Pancreas (tissue), 10 donors: Measurements from ENCODE around the gene DNAH12. TPM values are rescaled to one million over a fixed set of nuclear protein-coding genes. Genes with fewer than 3 reads are reported as not detected.
"Not testable (repeated sequence)": the region's sequence is repeated elsewhere in the genome, so short reads cannot be mapped to it uniquely, and the experiment has no call there.

ENCODE experiments used
- ATAC-seq, 4 donors: fragments of 200-7000 bp; cut with Tn5 transposase; one replicate each; pipeline versions ENCODE4 v1.8.0 to v1.9.1; 2020; ENCODE audit warnings: mild to moderate bottlenecking in 4 of 4, moderate library complexity in 4 of 4
- DNase-seq, 6 donors: peaks; one replicate each; pipeline ENCODE4 v3.0.0-alpha.2; 2020
- FAIRE-seq: peaks from 2 replicates; lab custom pipeline; 2012; peaks lifted over from hg19 to GRCh38; lab: Jason Lieb, UNC
- H3K27ac ChIP-seq, 4 donors: fragments of 200-600 bp; sonication (generic); 1 replicate in 3 of 4; 2 replicates in 1 of 4; pipeline versions ENCODE4 v1.5.0 to v1.8.0; 2020
- H3K27me3 ChIP-seq, 4 donors: fragments of 200-600 bp; one replicate each; pipeline ENCODE4 v1.8.0; 2021
- H3K36me3 ChIP-seq, 3 donors: fragments of 200-600 bp; sonication (generic) in 1 of 3; one replicate each; pipeline versions ENCODE4 v1.5.0 to v1.8.0; 2020 to 2021
- H3K4me1 ChIP-seq, 3 donors: fragments of 200-600 bp; one replicate each; pipeline ENCODE4 v1.8.0; 2021
- H3K4me3 ChIP-seq, 4 donors: fragments of 200-600 bp; sonication (generic) in 2 of 4; one replicate each; pipeline versions ENCODE4 v1.5.0 to v1.8.0; 2020 to 2021
- H3K9me3 ChIP-seq, 4 donors: fragments of 200-600 bp; one replicate each; pipeline ENCODE4 v1.8.0; 2021
- CTCF ChIP-seq, 4 donors: fragments of 200-600 bp; sonication (generic) in 3 of 4; IDR thresholded peaks; one replicate each; pipeline versions ENCODE4 v1.5.0 to v1.8.0; 2021; ENCODE audit warnings: antibody characterized with exemption in 4 of 4
- WGBS, 2 donors: extraction: QIAGEN DNeasy Blood & Tissue Kit; methylation state at CpG; one replicate each; pipeline ENCODE4 v1.1.7; 2013; 5-methylcytosine and 5-hydroxymethylcytosine counted together
- intact Hi-C, 3 donors: fragments of 100-400 bp; cut with DNase I; formaldehyde crosslinking; loops; one replicate each; pipeline versions ENCODE4 v1.11.1 to v1.14.2; 2022
- polyA plus RNA-seq, 2 donors: library from polyadenylated mRNA; stranded (reverse); fragments of 200-250 nt; gene quantifications; one replicate each; pipeline ENCODE4 v1.2.3, GENCODE V29; 2013
- total RNA-seq, 6 donors: library from RNA; stranded (reverse); fragmentation: NEBNext Ultra II Directional in 4 of 6; extraction: Animal tissue kit (Norgen Biotek cat#: 25700) in 4 of 6; gene quantifications; one replicate each; pipeline versions ENCODE4 v1.2.1 to v1.2.4, GENCODE V29; 2021 to 2023
- donor health status: healthy with polysubstance abuse.
- donor health status: DM: no; HTN: no; CAD: no; lungs with moderate emphysema.
- donor health status: DM: no; HTN: no; CAD: no.
- donor health status: control.
- donor health status: control.
- donor health status: Bipolar disorder and iron deficiency.
- donor health status: DM: yes; HTN: yes; CAD: no.
- donor health status: DM: no; HTN: no; CAD: no.
- donor health status: DM: no; HTN: no; CAD: no.
- donor health status: DM: yes; HTN: yes; CAD: no.

The DNAH12 gene
- total and polyA plus RNA-seq, 8 donors = 0.38 to 6.1 (median 0.90) TPM

GRCh38 chr3:57370341-57370740 lies 173.8 kb downstream of the DNAH12 start:
- Histone ChIP-seq H3K27me3 (no peaks in the 10 kb centered on the region), H3K36me3 (no peaks in the 10 kb centered on the region), H3K27ac (no peak overlapping the region), H3K4me3 (no peak overlapping the region), H3K9me3 (no peaks in the 10 kb centered on the region), H3K4me1 (no peaks in the 10 kb centered on the region)
- 59 to 70% methylated on average over 1 of the region's 1 CpG for WGBS, 2 donors
- TF ChIP-seq CTCF (IDR thresholded peaks at IDR 0.05) = no peak
- intact Hi-C loops = no loop called here
- ATAC-seq = no peak
- FAIRE-seq = no peak
- no peak for DNase-seq

- H3K4me1 ChIP-seq, ATAC-seq, DNase-seq, H3K9me3 ChIP-seq, FAIRE-seq, intact Hi-C loops, H3K27me3 ChIP-seq, H3K27ac ChIP-seq, H3K36me3 ChIP-seq, H3K4me3 ChIP-seq: not testable (repeated sequence)
- 78 to 88% methylated on average over 2 of the region's 2 CpGs for WGBS, 2 donors
Observed at GRCh38 chr3:57365089-57365488, 179.1 kb downstream of the DNAH12 start.

GRCh38 chr3:57356275-57356674 lies 187.9 kb downstream of the DNAH12 start:
- H3K4me1 ChIP-seq, FAIRE-seq, intact Hi-C loops, H3K9me3 ChIP-seq, H3K4me3 ChIP-seq, H3K27ac ChIP-seq, H3K36me3 ChIP-seq, DNase-seq, ATAC-seq, H3K27me3 ChIP-seq: not testable (repeated sequence)
- WGBS, 2 donors = 91 to 98% methylated on average over 1 of the region's 1 CpG

GRCh38 chr3:57354768-57355167 lies 189.4 kb downstream of the DNAH12 start:
- WGBS, 2 donors = 90 to 95% methylated on average over 1 of the region's 1 CpG
- ATAC-seq (no peak), DNase-seq (no peak), FAIRE-seq (no peak)
- H3K27me3 ChIP-seq = no peaks in the 10 kb centered on the region
- intact Hi-C loops = no loop called here
- no peaks in the 10 kb centered on the region for H3K9me3 ChIP-seq
- no peaks in the 10 kb centered on the region for H3K36me3 ChIP-seq
- no peak overlapping the region for H3K27ac ChIP-seq
- H3K4me1 ChIP-seq = no peaks in the 10 kb centered on the region
- TF ChIP-seq CTCF (IDR thresholded peaks at IDR 0.05) = no peak
- no peak overlapping the region for H3K4me3 ChIP-seq

- H3K27me3 ChIP-seq = no peaks in the 10 kb centered on the region
- no peaks in the 10 kb centered on the region for H3K9me3 ChIP-seq
- no peak overlapping the region for H3K4me3 ChIP-seq
- H3K27ac ChIP-seq = no peak overlapping the region
- no peaks in the 10 kb centered on the region for H3K4me1 ChIP-seq
- no peak for FAIRE-seq
- H3K36me3 ChIP-seq = no peaks in the 10 kb centered on the region
- no peak for TF ChIP-seq CTCF (IDR thresholded peaks at IDR 0.05)
- intact Hi-C loops = no loop called here
- ATAC-seq = no peak
- 68 to 75% methylated on average over 1 of the region's 1 CpG for WGBS, 2 donors
- DNase-seq = no peak
Observed at GRCh38 chr3:57350271-57350670, 193.9 kb downstream of the DNAH12 start.

- WGBS, 2 donors = 37 to 41% methylated on average over 4 to 6 of the region's 7 CpGs
- intact Hi-C loops, H3K9me3 ChIP-seq, H3K27ac ChIP-seq, FAIRE-seq, H3K36me3 ChIP-seq, DNase-seq, ATAC-seq, H3K4me1 ChIP-seq, H3K4me3 ChIP-seq, H3K27me3 ChIP-seq: not testable (repeated sequence)
Observed at GRCh38 chr3:57339071-57339642, 205.0 kb downstream of the DNAH12 start.

- intact Hi-C loops, H3K27me3 ChIP-seq, H3K4me1 ChIP-seq, H3K36me3 ChIP-seq, H3K4me3 ChIP-seq, H3K9me3 ChIP-seq, H3K27ac ChIP-seq, ATAC-seq, FAIRE-seq: not testable (repeated sequence)
- WGBS, 2 donors = 91 to 94% methylated on average over 40 of the region's 40 CpGs
- peak in 2 of 6 donors; percentile 13 to 30 for DNase-seq
Observed at GRCh38 chr3:57338272-57339070, 205.7 kb downstream of the DNAH12 start.
